CD4-positive, alpha-beta T cell treated with Interleukin-6 for 4 hours (primary cell): ENCODE measurements around the gene RIOX2.
"Not testable (repeated sequence)": the region's sequence is repeated elsewhere in the genome, so short reads cannot be mapped to it uniquely, and the experiment has no call there.

Experiments used
- DNase-seq: peaks from one replicate; pipeline ENCODE4 v3.0.0-alpha.2; 2020; ENCODE audit warnings: mixed read lengths

Gene RIOX2

GRCh38 chr3:97971679-97972567 lies at the start of gene RIOX2:
Gene RIOX2 (minus strand): TSS chr3:97972431. CDS start chr3:97967593, 4,838 bp downstream.
- DNase-seq: peak; percentile 81

- no peak for DNase-seq
These were observed 48.2 kb upstream of the RIOX2 start for GRCh38 chr3:98020412-98020811.

- no peak for DNase-seq
These were observed 46.1 kb upstream of the RIOX2 start for GRCh38 chr3:98018301-98018700.

GRCh38 chr3:98014268-98014585 lies 42.0 kb upstream of the RIOX2 start:
- DNase-seq: no peak

- DNase-seq: no peak
These were observed 41.4 kb upstream of the RIOX2 start for GRCh38 chr3:98013411-98014267.

- DNase-seq: no peak
These were observed 40.7 kb upstream of the RIOX2 start for GRCh38 chr3:98012979-98013378.

GRCh38 chr3:98010883-98011449 lies 38.7 kb upstream of the RIOX2 start:
- not testable (repeated sequence) for DNase-seq

GRCh38 chr3:98010194-98010882 lies 38.1 kb upstream of the RIOX2 start:
- no peak for DNase-seq

GRCh38 chr3:98008855-98009254 lies 36.6 kb upstream of the RIOX2 start:
- no peak for DNase-seq

- DNase-seq: no peak
These were observed 33.2 kb upstream of the RIOX2 start for GRCh38 chr3:98005438-98005837.

- DNase-seq: no peak
These were observed 32.5 kb upstream of the RIOX2 start for GRCh38 chr3:98004721-98005120.

GRCh38 chr3:98003306-98003969 lies 31.2 kb upstream of the RIOX2 start:
- DNase-seq: no peak

- no peak for DNase-seq
These were observed 30.5 kb upstream of the RIOX2 start for GRCh38 chr3:98002717-98003116.

GRCh38 chr3:97999994-98000393 lies 27.8 kb upstream of the RIOX2 start:
- no peak for DNase-seq

GRCh38 chr3:97999103-97999502 lies 26.9 kb upstream of the RIOX2 start:
- DNase-seq: no peak

GRCh38 chr3:97996988-97997387 lies 24.8 kb upstream of the RIOX2 start:
- no peak for DNase-seq

GRCh38 chr3:97994328-97994945 lies 22.2 kb upstream of the RIOX2 start:
- DNase-seq: no peak

- no peak for DNase-seq
These were observed 21.3 kb upstream of the RIOX2 start for GRCh38 chr3:97993526-97993925.

GRCh38 chr3:97992547-97993173 lies 20.4 kb upstream of the RIOX2 start:
- DNase-seq: no peak

- peak; percentile 35 for DNase-seq
These were observed 19.1 kb upstream of the RIOX2 start for GRCh38 chr3:97991293-97991682.

- peak; percentile 18 for DNase-seq
These were observed 18.5 kb upstream of the RIOX2 start for GRCh38 chr3:97990624-97991292.
